ENCODE data around the gene TEAD3. TPM values are rescaled to one million over a fixed set of nuclear protein-coding genes. Genes with fewer than 3 reads are reported as not detected.
"Not testable (repeated sequence)": the region's sequence is repeated elsewhere in the genome, so short reads cannot be mapped to it uniquely, and the experiment has no call there.

Gene TEAD3
- total RNA-seq, 1 experiment from 2014 or later: 10.7 TPM

DNA sequence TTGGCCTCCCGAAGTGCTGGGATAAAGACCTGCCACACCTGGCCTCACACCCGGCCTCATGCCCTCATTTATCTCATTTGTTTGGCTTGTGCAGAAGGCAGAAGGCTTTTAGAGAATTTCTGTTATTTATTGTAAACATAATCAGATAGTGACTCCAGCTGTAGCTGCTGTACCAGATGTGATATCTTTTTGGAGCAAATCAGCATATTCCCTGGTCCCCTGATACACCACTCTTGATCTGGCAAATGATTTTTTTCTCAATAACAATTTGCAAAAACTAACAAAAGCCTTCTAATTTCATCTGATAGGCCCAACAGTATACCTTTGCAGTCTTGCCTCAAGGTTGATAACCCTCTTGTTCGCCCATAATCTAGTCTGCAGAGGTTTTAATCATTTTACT is 42.3 kb upstream of the TEAD3 start:
- intact Hi-C loops (cut with micrococcal nuclease; ENCODE audit: unreplicated experiment) (no loop called here), in situ Hi-C loops (cut with HindIII; ENCODE audit: low pct_unique_long_range_greater_than_20kb, low sequenced_read_pairs) (no loop called here)
- TF ChIP-seq, protein P1, sequence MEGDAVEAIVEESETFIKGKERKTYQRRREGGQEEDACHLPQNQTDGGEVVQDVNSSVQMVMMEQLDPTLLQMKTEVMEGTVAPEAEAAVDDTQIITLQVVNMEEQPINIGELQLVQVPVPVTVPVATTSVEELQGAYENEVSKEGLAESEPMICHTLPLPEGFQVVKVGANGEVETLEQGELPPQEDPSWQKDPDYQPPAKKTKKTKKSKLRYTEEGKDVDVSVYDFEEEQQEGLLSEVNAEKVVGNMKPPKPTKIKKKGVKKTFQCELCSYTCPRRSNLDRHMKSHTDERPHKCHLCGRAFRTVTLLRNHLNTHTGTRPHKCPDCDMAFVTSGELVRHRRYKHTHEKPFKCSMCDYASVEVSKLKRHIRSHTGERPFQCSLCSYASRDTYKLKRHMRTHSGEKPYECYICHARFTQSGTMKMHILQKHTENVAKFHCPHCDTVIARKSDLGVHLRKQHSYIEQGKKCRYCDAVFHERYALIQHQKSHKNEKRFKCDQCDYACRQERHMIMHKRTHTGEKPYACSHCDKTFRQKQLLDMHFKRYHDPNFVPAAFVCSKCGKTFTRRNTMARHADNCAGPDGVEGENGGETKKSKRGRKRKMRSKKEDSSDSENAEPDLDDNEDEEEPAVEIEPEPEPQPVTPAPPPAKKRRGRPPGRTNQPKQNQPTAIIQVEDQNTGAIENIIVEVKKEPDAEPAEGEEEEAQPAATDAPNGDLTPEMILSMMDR (IDR thresholded peaks at IDR 0.05): no peak
- TF ChIP-seq, protein P2, sequence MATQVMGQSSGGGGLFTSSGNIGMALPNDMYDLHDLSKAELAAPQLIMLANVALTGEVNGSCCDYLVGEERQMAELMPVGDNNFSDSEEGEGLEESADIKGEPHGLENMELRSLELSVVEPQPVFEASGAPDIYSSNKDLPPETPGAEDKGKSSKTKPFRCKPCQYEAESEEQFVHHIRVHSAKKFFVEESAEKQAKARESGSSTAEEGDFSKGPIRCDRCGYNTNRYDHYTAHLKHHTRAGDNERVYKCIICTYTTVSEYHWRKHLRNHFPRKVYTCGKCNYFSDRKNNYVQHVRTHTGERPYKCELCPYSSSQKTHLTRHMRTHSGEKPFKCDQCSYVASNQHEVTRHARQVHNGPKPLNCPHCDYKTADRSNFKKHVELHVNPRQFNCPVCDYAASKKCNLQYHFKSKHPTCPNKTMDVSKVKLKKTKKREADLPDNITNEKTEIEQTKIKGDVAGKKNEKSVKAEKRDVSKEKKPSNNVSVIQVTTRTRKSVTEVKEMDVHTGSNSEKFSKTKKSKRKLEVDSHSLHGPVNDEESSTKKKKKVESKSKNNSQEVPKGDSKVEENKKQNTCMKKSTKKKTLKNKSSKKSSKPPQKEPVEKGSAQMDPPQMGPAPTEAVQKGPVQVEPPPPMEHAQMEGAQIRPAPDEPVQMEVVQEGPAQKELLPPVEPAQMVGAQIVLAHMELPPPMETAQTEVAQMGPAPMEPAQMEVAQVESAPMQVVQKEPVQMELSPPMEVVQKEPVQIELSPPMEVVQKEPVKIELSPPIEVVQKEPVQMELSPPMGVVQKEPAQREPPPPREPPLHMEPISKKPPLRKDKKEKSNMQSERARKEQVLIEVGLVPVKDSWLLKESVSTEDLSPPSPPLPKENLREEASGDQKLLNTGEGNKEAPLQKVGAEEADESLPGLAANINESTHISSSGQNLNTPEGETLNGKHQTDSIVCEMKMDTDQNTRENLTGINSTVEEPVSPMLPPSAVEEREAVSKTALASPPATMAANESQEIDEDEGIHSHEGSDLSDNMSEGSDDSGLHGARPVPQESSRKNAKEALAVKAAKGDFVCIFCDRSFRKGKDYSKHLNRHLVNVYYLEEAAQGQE (IDR thresholded peaks at IDR 0.05; ENCODE audit: insufficient read depth in 1 of 2, low read depth in 2 of 2, low read length in 1 of 2): no peak
- TF ChIP-seq TCF7L2 (IDR thresholded peaks at IDR 0.05; ENCODE audit: low read depth, low read length) (no peak), SIN3A (IDR thresholded peaks at IDR 0.05; ENCODE audit: borderline replicate concordance, insufficient read depth, low read depth, low read length) (no peak)
- no peak for DNase-seq (ENCODE audit: low read depth, low spot score)
- H3K36me3 ChIP-seq (ENCODE audit: control insufficient read depth, insufficient read depth, low read length): no peaks in the 10 kb centered on the region
- H3K4me3 ChIP-seq (ENCODE audit: low read depth in 2 of 2, low read length in 2 of 2): no peak overlapping the region
- no peak for ATAC-seq
- H3K9me3 ChIP-seq (ENCODE audit: control insufficient read depth, insufficient read depth, low read depth, low read length): no peaks in the 10 kb centered on the region
- H3K27ac ChIP-seq (ENCODE audit: low read length): no peak overlapping the region
- POLR2A ChIA-PET: no interaction called here
- no peaks in the 10 kb centered on the region for H3K27me3 ChIP-seq (ENCODE audit: control insufficient read depth, insufficient read depth, low read length)
- CTCF ChIA-PET: no interaction called here
- BruUV-seq (replicated peaks): no TSS peak
- H3K4me1 ChIP-seq (ENCODE audit: control insufficient read depth, insufficient read depth, low read length): no peaks in the 10 kb centered on the region

DNA sequence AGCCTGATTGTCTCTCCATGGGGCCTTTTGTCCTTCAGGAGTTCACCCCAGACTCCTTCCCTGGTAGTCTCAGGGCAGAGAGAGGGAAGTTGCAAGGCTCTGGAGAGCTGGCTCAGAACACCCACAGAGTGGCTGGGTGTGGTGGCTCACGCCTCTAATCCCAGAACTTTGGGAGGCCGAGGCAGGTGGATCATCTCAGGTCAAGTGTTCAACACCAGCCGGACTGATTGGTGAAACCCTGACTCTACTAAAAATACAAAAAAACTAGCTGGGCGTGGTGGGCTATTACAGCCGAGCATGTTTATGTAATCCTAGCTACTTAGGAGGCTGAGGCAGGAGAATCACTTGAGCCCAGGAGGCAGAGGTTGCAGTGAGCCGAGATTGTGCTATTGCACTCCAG is 39.0 kb upstream of the TEAD3 start:
- ATAC-seq; H3K4me3 ChIP-seq (ENCODE audit: low read depth in 2 of 2, low read length in 2 of 2); intact Hi-C loops (cut with micrococcal nuclease; ENCODE audit: unreplicated experiment); H3K9me3 ChIP-seq (ENCODE audit: control insufficient read depth, insufficient read depth, low read depth, low read length); in situ Hi-C loops (cut with HindIII; ENCODE audit: low pct_unique_long_range_greater_than_20kb, low sequenced_read_pairs); H3K4me1 ChIP-seq (ENCODE audit: control insufficient read depth, insufficient read depth, low read length); DNase-seq (ENCODE audit: low read depth, low spot score); H3K36me3 ChIP-seq (ENCODE audit: control insufficient read depth, insufficient read depth, low read length); H3K27ac ChIP-seq (ENCODE audit: low read length); BruUV-seq (replicated peaks); H3K27me3 ChIP-seq (ENCODE audit: control insufficient read depth, insufficient read depth, low read length): not testable (repeated sequence)
- ChIA-PET POLR2A (interaction anchor here (0.6 kb wide), 1 partner anchor 56 kb away, joined by 7 read pairs; no protein-coding TSS in a partner anchor), CTCF (interaction anchor here (0.8 kb wide), 1 partner anchor 17 kb away, joined by 3 read pairs; no protein-coding TSS in a partner anchor)

DNA sequence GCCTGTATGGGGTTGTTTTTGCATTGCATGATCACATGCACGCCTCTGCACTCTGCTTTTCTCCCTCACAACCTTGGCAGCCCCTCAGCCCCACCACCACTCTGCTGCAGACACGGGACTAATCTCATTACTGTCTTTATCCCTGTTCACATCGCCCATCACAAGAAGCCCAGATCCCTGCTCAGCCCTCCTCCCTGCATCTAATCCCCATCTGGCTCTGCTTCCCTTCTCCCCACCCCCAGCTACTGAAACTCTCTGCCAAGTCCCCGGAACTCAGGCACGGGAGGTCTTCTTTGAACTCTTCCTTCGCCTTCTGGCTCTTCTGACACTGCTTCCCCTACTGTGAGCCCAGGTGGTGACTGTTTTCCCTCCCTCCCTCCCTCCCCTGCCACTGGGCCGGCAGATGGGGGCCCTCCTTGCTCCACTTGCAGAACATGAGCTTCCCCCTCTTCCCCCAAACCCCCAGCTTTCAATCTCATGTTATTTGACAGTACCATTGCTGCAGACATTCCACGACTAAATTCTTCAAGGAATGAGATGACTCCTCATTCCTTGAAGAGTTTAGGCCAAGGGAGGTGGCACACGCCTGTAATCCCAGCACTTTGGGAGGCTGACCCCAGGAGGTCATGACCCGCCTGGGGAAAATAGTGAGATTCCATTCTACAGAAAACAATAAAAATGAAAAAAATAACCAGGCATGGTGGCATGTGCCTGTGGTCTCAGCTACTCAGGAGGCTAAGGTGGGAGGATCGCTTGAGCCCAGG is 37.7 kb upstream of the TEAD3 start:
- no peaks in the 10 kb centered on the region for H3K36me3 ChIP-seq (ENCODE audit: control insufficient read depth, insufficient read depth, low read length)
- intact Hi-C loops (cut with micrococcal nuclease; ENCODE audit: unreplicated experiment): no loop called here
- no peak overlapping the region for H3K27ac ChIP-seq (ENCODE audit: low read length)
- DNase-seq (ENCODE audit: low read depth, low spot score): no peak
- ATAC-seq: no peak
- H3K27me3 ChIP-seq (ENCODE audit: control insufficient read depth, insufficient read depth, low read length): no peaks in the 10 kb centered on the region
- BruUV-seq (replicated peaks): no TSS peak
- H3K9me3 ChIP-seq (ENCODE audit: control insufficient read depth, insufficient read depth, low read depth, low read length): no peaks in the 10 kb centered on the region
- TF ChIP-seq TCF7L2 (IDR thresholded peaks at IDR 0.05; ENCODE audit: low read depth, low read length): no peak
- no peak for TF ChIP-seq POLR2AphosphoS5 (IDR thresholded peaks at IDR 0.05; ENCODE audit: low read depth, low read length)
- TF ChIP-seq, protein P2 (IDR thresholded peaks at IDR 0.05; ENCODE audit: insufficient read depth in 1 of 2, low read depth in 2 of 2, low read length in 1 of 2): no peak
- TF ChIP-seq, protein P1 (IDR thresholded peaks at IDR 0.05): no peak
- no peak for TF ChIP-seq SIN3A (IDR thresholded peaks at IDR 0.05; ENCODE audit: borderline replicate concordance, insufficient read depth, low read depth, low read length)
- POLR2A ChIA-PET: no interaction called here
- H3K4me1 ChIP-seq (ENCODE audit: control insufficient read depth, insufficient read depth, low read length): no peaks in the 10 kb centered on the region
- H3K4me3 ChIP-seq (ENCODE audit: low read depth in 2 of 2, low read length in 2 of 2): no peak overlapping the region
- in situ Hi-C loops (cut with HindIII; ENCODE audit: low pct_unique_long_range_greater_than_20kb, low sequenced_read_pairs): no loop called here
- CTCF ChIA-PET: no interaction called here
